ENCODE data around the gene SLX9. TPM values are rescaled to one million over a fixed set of nuclear protein-coding genes. Genes with fewer than 3 reads are reported as not detected.
"Not testable (repeated sequence)": the region's sequence is repeated elsewhere in the genome, so short reads cannot be mapped to it uniquely, and the experiment has no call there.

SLX9 gene
- total RNA-seq, 1 donor from 2014 or later: 17.8 TPM

DNA sequence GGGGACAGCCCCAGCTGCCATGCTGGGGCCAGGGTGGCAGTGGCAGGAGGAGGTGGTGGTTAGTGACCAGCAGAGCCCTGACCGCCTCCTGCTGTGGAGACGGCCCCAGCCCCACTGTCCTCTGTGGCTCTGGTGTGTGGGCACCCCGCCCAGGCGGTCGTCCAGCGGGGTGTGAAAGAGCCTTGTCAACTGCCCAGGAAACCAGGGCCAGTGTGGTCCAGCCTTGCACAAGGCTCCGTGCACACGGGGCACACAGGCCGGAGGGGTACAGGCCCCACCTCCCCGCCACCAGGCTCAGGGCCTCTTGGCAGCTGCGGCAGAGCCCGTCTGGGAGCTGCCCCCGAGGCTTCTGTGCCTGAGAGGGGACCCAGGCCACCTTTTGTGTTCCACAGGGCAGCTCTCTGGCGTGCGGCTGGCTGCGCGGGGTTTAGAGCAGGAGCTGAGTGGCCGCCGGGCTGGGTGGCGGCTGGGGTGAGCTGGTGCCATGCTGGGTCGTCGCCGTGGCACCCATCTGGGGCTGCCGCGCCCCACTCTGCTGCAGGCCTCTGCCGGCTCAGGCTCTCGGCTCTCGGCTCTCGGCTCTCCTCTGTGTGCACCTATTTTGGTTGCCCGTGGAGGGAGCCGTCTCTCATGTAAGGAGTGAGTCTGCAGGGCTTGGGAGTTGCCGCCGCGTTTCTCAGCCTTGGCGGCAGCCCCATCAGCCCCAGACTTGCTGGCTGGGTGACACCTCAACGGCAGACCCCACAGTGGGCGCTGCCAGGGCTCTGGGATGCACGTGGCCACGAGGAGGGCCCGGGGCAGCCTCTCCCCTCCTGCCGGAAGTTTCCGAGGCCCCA, 36.1 kb downstream of the SLX9 start:
- no peak for DNase-seq (ENCODE audit: low read depth in 2 of 2)

DNA sequence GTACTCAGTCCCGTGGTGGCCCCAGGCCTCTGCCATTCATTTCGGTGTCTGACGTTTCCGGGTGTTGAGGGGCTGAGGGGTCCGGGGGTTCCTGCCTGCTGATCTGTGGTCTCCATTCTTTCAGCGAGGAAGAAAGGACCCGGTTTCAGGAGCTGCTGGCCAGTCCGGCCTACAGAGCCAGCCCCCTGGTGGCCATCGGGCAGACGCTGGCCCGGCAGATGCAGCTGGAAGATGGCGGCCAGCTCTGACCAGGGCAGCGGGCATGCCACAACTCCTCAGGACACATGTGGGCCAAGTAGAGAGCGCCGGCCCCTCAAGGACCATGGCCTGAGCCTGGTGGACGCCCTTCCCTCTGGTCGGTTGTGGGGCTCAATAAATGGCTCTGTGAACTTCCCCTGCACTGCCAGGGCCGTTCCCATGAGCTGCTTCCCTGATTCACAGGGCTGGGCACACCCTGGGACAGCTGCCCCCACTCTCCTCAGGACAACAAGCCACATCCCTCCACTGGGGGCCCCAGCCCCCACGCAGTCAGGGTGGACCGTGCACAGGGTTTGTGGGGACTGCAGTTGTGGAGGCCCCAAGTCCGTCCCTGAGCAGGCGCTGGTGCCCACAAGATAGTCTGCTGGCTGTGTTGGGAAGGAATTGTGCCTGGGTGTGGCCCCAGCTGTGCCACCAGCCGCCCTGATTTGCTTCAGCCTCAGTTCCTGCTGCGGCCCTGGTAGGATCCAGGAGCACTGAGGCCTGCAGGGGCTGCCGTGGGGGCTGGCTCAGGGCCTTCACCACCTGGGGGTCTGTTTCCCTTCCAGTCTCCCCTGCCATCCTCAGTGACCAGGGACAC, 36.9 kb downstream of the SLX9 start:
- not testable (repeated sequence) for DNase-seq (ENCODE audit: low read depth in 2 of 2)

DNA sequence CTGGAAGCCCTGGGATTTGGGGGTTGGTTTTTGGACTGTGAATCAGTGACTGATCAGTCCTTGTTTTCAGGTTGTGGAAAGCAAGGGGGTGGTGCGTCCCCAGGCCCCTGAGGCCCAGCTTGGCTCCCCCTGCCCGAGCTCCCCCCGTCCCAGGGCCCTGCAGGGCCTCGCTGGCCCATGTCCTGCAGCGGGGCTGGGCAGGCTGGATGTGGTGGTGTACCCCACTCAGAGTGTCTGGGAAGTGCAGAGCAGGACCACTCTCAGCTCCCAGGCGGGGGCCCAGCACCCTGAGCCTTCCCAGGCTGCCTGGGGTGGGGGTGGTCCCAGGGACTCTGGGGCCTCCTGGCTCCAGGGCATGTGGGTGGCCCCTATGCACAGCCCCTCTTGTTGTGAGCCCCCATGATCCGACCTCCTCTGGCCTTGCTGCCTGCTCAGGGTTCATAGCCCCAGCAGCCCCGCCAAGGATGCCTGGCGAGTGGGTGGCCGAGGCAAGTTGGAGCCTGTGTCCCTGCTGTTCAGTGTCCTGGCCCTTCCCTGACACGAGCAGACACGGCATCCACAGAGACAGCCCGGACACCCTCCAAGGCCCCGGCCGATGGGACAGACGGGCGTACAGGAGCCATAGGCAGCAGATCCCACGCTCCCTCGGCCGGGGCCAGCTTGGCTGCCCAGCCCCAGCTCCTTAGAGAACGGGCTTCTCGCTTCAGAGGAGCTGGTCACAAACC, 37.9 kb downstream of the SLX9 start:
- no peak for DNase-seq (ENCODE audit: low read depth in 2 of 2)

DNA sequence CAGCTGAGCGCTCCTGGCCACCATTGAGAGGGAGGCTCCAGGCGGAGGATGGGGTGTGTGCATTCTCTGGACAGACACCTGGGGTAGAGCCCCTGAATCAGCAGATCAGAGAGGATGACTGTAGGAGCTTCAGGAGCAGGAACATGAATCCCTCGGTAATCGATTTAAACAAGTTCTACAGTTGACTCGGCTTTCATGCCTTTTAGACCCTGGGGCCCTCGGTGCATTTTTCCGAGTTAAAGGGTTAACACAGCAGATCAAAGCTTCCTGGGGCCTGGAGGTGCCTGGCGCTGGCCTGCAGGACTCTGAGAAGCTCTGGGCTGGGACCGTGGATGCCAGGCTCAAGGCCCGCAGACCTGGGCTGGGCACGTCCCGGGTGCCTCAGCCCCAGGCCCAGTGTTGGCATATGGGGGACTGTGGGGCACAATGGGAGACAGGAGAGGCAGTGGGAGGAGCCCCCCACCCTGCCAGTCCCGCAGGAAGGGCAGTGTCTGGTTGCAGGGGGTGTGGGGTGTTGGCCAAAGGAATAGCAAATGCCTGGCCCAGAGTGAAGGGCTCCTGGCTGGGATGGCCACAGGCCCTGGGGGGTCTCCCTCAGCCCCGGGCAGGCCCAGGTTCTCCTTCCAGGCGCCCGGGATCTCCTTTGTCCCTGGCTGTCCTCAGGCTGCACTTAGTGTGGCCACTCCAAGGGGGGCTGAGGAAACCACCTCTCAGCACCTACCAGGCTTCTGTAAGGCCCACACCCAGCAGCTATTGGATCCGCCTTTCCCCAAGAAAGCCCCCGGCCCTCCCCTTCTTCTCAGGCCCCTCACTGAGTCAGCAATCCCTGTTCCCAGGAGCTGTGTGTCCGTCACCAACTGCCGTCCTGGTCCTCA, 40.1 kb downstream of the SLX9 start:
- no peak for DNase-seq (ENCODE audit: low read depth in 2 of 2)

DNA sequence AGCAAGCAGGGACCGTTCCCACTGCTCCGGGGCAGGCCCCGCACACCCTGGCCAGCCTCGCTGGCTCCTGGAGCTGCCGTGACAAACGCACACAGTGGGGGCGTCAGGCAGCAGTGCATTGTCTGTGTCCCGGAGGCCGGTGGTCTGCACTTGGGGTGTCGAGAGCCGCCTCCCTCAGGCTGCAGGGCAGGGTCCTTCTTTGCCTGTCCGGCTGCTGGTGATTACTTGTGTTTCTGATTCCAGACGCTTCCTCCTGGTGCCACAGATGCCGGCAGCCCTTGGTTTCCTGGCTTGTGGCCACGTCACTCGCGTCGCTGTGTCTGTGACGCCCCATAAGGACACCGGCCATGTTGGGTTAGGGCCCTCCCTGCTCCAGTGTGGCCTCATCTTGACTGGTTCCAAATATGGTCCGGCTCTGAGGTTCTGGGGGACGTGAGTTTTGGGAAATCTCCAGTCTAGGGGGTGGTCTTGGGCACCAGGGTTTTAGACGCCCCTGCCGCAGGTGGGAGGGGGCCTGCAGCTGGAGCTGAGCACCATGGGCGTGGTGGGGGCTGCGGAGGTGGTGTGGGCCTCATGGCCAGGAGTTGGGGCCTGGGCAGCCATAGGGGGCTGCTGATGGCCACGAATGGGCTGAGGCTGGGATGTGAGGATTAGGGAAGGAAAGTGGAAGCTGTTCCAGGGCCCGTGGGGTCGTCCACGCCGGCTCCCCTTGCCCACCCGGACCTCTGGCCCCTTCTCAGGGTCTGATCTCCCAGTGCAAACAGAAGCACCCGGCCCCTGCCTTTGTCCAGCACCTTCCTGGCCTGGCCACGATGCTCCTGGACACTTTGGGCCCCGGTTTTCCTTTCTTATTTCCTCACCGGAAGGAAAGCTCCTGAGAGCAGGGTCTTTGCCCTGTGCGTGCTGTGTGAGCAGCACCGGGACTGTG, 41.0 kb downstream of the SLX9 start:
- no peak for DNase-seq (ENCODE audit: low read depth in 2 of 2)

DNA sequence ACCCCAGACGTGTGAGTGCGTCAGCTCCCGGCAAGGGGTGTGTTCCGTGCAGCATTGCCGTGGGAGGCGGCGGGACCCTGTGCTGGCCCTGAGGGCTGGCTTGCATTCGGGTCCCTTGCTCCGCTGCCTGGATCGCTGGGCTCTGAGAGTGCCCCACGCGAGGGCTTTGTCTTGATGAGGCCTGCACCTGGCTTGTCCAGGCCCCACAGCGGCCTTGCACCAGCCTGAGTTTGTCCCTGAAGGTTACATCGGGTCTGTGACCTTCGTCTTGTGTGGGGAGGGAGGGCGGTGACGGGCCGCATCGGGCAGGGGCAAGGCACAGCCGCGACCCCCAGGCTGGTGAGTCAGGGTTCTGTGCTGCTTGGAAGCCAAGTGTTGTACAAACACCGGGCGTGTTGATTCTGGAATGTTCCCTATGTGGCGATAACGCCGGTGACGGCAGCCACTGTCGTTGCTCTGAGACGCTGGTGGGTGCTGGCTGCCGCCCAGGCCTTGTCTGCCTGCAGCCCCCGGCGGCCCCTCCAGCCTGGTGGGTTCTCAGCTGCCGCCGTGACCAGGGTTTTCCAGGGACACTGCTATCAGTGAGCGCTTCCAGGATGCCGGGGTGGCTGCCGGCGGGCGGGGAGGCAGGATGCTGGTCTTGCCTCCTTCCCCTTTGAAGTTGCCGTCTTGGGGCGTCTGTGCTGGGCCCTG, 42.9 kb downstream of the SLX9 start:
- DNase-seq (ENCODE audit: low read depth in 2 of 2): peak; percentile 40 to 74

DNA sequence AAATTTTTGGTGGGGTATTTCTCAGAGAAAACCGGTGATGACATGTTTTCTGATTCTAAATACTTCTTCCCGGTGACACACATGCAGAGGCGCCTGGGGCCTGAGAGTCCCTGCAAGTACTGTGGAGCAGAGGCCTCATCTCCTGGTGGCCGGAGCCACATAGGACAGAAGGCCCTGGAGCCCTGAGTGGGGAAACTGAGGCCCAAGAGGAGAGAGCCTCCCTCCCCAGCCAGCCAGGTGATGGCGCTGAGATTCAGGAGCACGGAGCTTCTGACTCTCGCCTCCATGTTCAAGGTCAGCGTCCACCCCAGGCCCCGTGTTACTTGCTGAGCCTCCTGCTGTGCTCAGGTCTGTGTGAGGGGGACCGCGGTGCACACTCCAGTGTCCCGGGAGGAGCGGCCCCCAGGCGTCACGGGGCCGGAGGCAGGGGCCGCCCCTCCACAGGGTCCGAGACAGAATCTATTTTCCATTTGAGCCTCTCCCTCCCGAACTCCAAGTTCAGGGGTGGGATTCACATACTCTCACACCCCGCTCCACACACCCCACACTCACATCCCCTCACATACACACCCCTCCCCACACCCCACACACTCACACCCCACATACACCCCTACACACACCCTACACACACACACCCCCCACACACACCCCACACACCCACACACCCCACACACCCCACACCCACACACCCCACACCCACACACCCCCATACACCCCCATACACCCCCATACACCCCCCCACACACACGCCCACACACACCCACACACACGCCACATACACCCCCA, 43.8 kb downstream of the SLX9 start:
- DNase-seq (ENCODE audit: low read depth in 2 of 2): no peak

DNA sequence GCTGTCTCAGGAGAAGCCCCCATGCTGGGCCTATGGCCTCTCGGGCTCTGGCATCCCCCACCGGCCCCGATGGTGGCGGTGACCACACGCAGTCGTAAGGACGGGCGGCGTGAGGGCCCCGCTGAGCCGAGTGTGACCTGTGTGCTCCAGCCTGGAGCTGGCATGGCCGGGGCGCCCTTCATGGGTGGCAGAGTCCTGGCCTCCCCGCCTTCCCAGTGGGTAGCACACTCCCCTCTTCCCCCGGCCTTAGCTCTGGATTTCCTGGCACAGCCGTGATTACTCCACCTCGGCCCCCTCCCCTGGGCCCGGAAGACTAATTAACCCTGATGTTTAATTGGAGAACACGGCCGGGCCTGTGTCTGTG, 44.6 kb downstream of the SLX9 start:
- no peak for DNase-seq (ENCODE audit: low read depth in 2 of 2)

DNA sequence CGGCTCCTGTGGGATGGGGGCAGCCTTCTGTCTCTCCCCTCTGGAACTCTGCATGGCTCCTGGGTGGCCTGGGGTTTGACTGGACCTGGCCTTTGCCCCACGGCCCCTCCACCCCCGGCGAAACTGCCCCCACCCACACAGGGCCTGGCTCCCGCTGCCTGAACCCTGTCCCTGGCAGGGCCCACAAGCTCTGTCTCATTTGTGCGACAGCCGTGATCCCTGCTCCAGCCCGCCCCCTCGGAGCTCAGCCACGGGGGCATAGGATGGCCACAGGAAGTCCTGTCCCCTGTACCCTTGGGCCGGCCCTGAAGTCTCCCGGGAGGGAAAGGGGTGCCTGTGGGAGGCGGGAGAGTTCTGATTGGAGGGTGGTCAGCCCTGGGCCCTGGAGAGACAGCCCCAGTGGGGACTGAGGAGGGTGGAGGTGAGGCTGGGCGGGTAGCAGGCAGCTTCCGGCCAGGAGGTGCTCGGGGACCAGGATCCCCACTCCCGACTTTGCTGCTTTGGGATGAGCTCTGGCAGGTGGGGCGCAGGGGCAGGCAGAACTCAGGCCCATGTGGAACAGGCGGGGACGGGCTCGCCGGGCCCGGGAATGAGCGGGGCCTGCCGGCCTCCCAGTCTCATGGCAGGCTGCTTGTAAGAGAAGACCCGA, 45.1 kb downstream of the SLX9 start:
- no peak for DNase-seq (ENCODE audit: low read depth in 2 of 2)

DNA sequence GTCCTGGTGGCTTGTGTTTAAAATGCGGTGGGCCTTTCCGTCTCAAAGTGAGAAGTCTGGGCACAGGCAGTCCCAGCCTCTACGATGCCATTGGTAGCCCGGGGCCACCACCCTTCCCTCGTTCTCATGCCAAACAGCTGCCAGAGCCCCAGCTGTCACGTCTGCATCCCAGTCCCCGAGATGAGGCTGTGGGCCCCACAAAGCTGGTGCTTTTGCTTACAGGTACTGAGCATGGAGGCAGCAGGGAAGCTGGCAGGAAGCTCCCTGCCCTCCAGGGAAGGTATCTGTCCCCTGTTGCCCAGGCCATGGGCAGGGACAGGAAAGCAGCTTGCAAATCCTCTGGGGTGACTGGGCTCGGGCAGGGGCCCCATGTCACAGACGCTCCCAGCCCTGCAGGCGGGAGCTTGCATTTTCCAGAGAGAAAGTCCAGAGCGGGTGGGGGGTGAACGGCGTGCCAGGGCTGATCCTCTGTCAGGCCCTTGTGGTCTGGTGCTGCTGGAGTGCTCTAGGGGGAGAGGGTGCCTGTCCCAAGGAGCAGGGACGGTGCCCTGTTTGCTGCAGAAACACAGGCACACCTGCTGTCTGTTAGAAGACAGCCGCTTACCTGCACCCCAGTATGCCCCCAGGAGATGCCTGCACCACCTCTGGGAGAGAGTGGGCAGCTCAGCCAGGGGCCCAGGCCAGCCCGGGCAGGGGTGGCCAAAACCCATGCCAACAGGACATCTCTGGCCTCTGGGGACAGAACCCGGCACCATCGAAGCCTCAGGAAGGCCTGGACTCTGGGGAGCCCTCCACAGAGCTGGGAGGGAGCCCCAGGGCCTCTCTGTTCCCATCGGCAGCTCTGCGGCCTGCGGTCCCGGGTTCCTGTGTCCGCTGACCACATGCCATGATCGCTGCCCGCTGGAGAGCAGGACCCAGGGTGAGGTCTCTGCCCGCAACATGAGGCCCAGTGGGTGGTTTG, 45.9 kb downstream of the SLX9 start:
- DNase-seq (ENCODE audit: low read depth in 2 of 2): no peak

DNA sequence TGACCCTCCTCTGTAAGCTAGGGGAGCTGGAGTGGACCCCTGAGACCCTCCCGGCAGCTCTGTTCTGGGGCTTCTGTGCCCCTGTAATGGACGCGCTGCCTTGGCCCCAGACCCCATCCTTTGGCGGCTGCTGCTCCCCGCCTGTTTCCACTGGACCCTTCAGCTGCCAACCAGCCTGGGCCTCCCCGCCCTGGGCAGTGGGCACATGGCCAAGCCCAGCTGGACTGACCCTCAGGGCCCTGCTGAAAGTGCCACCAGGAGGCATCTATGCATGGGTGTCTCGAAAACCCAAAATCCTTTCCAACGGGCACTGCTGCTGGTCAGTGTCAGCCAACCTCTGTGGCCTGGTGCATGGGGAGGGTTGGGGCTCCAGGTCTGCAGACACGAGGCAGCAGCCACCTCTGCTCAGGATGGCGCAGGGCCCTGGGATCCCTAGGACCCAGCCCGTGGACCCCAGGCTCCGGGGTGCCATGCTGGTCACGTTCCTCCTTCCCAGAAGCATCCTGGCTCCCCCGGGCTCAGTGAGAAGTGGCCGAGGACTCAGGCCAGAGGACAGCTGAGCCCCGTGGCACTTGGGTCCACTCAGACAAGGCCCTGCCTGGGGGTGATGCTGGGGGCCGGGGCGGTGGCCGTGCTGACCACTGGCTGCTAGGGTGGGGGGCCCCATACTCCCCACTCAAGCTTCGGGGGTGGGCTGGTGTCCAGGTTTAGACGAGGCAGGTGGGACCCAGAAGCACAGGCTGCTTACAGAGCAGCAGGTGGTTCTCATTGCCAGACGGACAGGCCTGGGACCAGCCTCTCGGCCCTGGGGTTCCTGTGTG, 46.9 kb downstream of the SLX9 start:
- DNase-seq (ENCODE audit: low read depth in 2 of 2): no peak

DNA sequence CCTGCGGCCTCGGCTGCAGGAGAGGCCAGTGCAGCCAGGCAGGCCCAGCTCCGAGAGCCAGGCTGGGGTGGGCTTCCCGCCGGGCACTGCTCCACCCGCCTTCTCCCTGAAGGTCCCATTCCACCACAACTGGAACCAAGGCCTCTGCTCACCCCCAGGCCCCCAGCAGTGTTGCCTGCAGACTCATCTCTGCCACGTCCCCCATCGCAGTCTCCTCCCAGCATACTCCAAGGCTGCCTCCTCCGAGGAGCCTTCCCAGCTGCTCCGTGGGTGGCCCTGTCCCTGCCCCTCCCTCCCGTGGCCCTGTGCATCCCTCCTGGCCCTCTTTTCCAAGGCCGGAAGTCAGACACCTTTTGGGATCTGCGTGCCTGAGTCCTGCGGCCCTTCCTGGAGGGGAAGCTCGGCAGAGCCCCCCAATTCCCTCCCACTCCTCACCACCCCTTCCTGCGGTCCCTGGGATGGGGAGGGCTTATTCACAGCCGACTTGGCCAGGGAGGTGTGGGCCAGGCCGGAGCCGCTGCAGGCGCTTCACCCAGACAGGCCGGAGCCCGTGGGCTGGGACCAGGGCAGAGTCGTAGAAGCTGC, 47.6 kb downstream of the SLX9 start:
- no peak for DNase-seq (ENCODE audit: low read depth in 2 of 2)

DNA sequence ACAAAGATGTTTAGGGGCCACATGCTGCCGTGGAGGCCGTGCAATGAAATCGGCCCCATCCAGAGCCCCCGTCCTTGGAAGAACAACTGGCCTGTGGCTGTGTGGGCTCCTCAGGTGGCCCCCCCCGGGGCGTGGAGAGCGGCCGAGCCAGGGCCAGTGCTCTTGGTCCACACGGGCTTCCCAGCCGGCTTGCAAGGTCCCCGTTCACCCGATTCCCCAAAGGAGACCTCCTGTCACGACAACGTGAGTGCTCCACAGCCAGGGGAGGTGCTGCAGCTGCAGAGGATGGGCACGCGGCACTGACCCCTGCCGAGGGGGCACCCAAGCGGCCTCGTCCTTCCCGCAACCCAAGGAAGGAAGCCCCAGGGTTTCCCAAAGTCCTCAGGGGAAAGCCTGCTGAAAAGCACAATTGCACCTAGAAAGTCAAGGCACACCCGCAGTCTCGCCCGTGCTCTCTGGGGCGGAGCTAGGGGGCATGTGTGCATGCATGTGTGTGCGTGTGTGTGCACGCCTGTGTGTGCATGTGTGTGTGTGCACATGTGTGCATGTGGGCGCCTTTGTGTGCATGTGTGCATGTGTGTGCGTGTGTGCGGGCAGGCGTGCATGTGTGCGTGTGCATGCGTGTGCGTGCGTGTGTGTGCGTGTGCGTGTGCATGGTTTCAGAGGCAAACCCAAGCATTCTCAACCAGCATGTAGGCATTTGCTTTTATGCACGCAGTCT, 48.2 kb downstream of the SLX9 start:
- DNase-seq (ENCODE audit: low read depth in 2 of 2): no peak

DNA sequence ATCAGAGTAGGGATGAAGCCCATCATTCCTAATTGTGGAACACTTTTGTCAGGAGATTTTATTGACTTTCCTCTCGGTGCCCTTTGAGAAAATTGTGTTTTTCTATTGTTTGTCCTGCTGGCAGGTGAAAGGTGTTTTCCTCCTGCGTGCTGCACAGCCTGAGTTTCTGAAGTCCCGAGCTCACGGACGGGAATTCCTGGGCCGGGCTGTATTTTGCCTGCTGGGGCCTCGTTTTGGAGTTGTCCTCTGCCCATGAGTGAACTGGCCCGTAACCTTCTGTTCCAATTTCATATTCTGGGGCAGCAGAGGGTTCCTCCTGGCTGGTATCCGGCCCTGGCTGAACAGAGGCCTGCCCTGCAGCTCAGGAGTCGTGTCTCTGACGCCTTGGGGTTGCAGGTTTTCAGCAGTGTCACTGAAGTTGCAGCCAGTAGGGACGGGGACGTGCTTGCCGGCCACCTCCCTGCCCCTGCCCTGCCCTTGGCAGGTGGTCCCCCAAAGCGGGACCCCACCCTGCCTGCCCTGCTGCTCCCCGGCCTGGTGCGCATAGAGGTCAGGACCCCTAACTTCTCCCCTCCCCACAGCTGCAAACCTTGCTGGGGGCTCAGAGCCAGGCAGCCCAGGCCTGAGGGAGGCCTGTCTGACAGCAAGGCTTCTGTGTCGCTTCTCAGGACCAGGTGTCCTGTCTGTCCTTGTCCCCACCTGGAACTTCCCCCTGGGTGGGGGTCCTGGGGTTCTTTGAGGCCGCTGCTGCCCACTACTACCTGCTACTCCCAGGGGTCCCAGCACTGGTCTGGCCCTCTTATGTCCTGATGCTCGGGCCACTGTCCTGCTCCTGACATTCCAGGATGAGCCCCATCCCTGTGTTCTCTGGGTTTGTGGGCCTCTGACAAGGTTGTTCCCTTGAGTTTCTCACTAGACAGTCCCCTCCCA, 49.0 kb downstream of the SLX9 start:
- no peak for DNase-seq (ENCODE audit: low read depth in 2 of 2)

Data from dermis microvascular lymphatic vessel endothelial cell (primary cell).